HepG2 (cell line): Measurements from ENCODE around the gene C10orf71. TPM values are rescaled to one million over a fixed set of nuclear protein-coding genes. Genes with fewer than 3 reads are reported as not detected.

ENCODE experiments used
- ATAC-seq: fragments of 200-7000 bp; cut with Tn5 transposase; 3 replicates; pipeline ENCODE4 v1.9.1; 2020; ENCODE audit warnings: mild to moderate bottlenecking, moderate library complexity
- BruUV-seq: library from RNA; stranded (reverse); fragments of 400-500 nt; replicated peaks from 2 replicates; lab custom pipeline; 2021; lab: Mats Ljungman, UMichigan
- CTCF ChIA-PET: fragments of 300-600 bp; formaldehyde crosslinking; extraction: SDS; loops from one replicate; lab custom pipeline; 2021; ENCODE audit warnings: low total read pairs, inconsistent platforms, low intra/inter-chr PET ratio; lab: Yijun Ruan, JAX
- POLR2A ChIA-PET: fragments of 350-600 bp; sonication (Branson Sonifier 250); formaldehyde crosslinking; loops from one replicate; lab custom pipeline; 2020; ENCODE audit warnings: antibody characterized with exemption, inconsistent platforms; lab: Yijun Ruan, JAX
- DNase-seq: peaks from one replicate; pipeline ENCODE4 v3.0.0-alpha.2; 2015; ENCODE audit warnings: low spot score
- FAIRE-seq: peaks from 3 replicates; lab custom pipeline; 2011; peaks lifted over from hg19 to GRCh38; lab: Jason Lieb, UNC
- H2AFZ ChIP-seq: one replicate; pipeline ENCODE4 v1.6.1; 2011; ENCODE audit warnings: low read length, inconsistent platforms
- H3K27ac ChIP-seq: fragments of 300-600 bp; 3 replicates; pipeline ENCODE4 v1.8.0; 2011; ENCODE audit warnings: mixed run types, mild to moderate bottlenecking, mixed read lengths, low read length, inconsistent platforms; ENCODE audit not compliant: insufficient read depth; ENCODE audit errors: extremely low read length
- H3K27me3 ChIP-seq, 2 experiments: fragments of 200-600 bp in 1 of 2; 2 replicates in 1 of 2; 3 replicates in 1 of 2; pipeline versions ENCODE4 v1.6.0 to v1.8.0; 2011; ENCODE audit warnings: low read length in 2 of 2, mild to moderate bottlenecking in 2 of 2, moderate library complexity in 2 of 2, inconsistent platforms in 1 of 2; ENCODE audit not compliant: insufficient read depth in 2 of 2, control insufficient read depth in 1 of 2
- H3K36me3 ChIP-seq, 2 experiments: fragments of 200-600 bp in 1 of 2; replicated peaks in 1 of 2; 2 replicates in 1 of 2; 3 replicates in 1 of 2; pipeline versions ENCODE4 v1.5.1 to v1.8.0; 2011; ENCODE audit warnings: low read length in 2 of 2, inconsistent platforms in 1 of 2; ENCODE audit not compliant: insufficient read depth in 2 of 2, control insufficient read depth in 1 of 2
- H3K4me1 ChIP-seq: 2 replicates; pipeline ENCODE4 v1.5.1; 2012; ENCODE audit warnings: low read length, inconsistent platforms; ENCODE audit not compliant: insufficient read depth
- H3K4me2 ChIP-seq: 2 replicates; pipeline ENCODE4 v1.6.0; 2011; ENCODE audit warnings: low read depth, low read length, inconsistent platforms
- H3K4me3 ChIP-seq, 3 experiments: fragments of 200-600 bp in 1 of 3; sonication (generic), shearing (Covaris generic) in 1 of 3; replicated peaks in 1 of 3; 2 replicates each; pipeline ENCODE4 v1.5.1; 2011 to 2016; ENCODE audit warnings: low read length in 3 of 3, inconsistent platforms in 2 of 3, low read depth in 2 of 3, mild to moderate bottlenecking in 2 of 3, control low read depth in 1 of 3, mixed read lengths in 1 of 3; ENCODE audit not compliant: insufficient read depth in 1 of 3
- H3K79me2 ChIP-seq: one replicate; pipeline ENCODE4 v1.6.1; 2011; ENCODE audit warnings: low read length, inconsistent platforms; ENCODE audit not compliant: insufficient read depth
- H3K9ac ChIP-seq: 2 replicates; pipeline ENCODE4 v1.6.0; 2011; ENCODE audit warnings: mild to moderate bottlenecking, low read depth, low read length, inconsistent platforms; ENCODE audit not compliant: insufficient read depth
- H3K9me3 ChIP-seq: 2 replicates; pipeline ENCODE4 v1.5.1; 2012; ENCODE audit warnings: mild to moderate bottlenecking, low read length
- H4K20me1 ChIP-seq: 2 replicates; pipeline ENCODE4 v1.6.0; 2011; ENCODE audit warnings: inconsistent platforms, mild to moderate bottlenecking, low read length, moderate library complexity; ENCODE audit not compliant: insufficient read depth
- HNF4A ChIP-seq: sonication (generic); formaldehyde crosslinking; IDR thresholded peaks from 2 replicates; pipeline ENCODE4 v1.4.0; 2020; ENCODE audit warnings: missing genetic modification reagents
- HOXA9 ChIP-seq: sonication (generic); formaldehyde crosslinking; IDR thresholded peaks from 2 replicates; pipeline ENCODE4 v1.8.1; 2022; ENCODE audit warnings: missing genetic modification reagents, mild to moderate bottlenecking, moderate library complexity, borderline replicate concordance
- POLR2AphosphoS5 ChIP-seq: IDR thresholded peaks from 2 replicates; pipeline ENCODE4 v1.6.1; 2012; ENCODE audit warnings: low read depth, low read length
- ZNF629 ChIP-seq: sonication (generic); formaldehyde crosslinking; conservative IDR thresholded peaks from 2 replicates; pipeline ENCODE4 v1.5.0; 2020; ENCODE audit warnings: missing genetic modification reagents
- WGBS: methylation state at CpG from one replicate; pipeline ENCODE4 v1.1.6; 2017; ENCODE audit warnings: low lambda C conversion rate; 5-methylcytosine and 5-hydroxymethylcytosine counted together
- in situ Hi-C: cut with HindIII; loops from 2 replicates; pipeline ENCODE4 v1.10.0; 2017; ENCODE audit warnings: low pct_unique_long_range_greater_than_20kb; ENCODE audit not compliant: extremely low pct_ligation_motif_present
- intact Hi-C: fragments of 100-400 bp; cut with micrococcal nuclease; formaldehyde crosslinking; loops from one replicate; pipeline ENCODE4 v1.10.0; 2022; ENCODE audit not compliant: unreplicated experiment
- polyA plus RNA-seq, 8 experiments: library from polyadenylated mRNA; depleted of rRNA in 3 of 8; stranded (reverse) in 7 of 8; unstranded in 1 of 8; fragments of >200 nt; fragmentation: Illumina TruSeq in 4 of 8; extraction: Trizol in 4 of 8; gene quantifications; 2 replicates each; pipeline versions ENCODE4 v1.2.1 to v1.2.3, GENCODE V29; 2011 to 2016; ENCODE audit warnings: low read depth in 4 of 8, missing spikeins in 1 of 8, mixed read lengths in 1 of 8; ENCODE audit not compliant: insufficient read depth in 1 of 8
- total RNA-seq, 5 experiments: library from RNA; depleted of rRNA; stranded (reverse); fragments of >200 nt; fragmentation: Illumina TruSeq; extraction: Trizol; gene quantifications; 2 replicates each; pipeline ENCODE4 v1.2.3, GENCODE V29; 2016; ENCODE audit warnings: low read depth in 1 of 5
- TF ChIP-seq, protein P1 (sequence below): sonication (generic); formaldehyde crosslinking; IDR thresholded peaks from 2 replicates; pipeline ENCODE4 v1.9.0; 2021; ENCODE audit warnings: mild to moderate bottlenecking, missing genetic modification reagents
- TF ChIP-seq, protein P2 (sequence below): sonication (generic); formaldehyde crosslinking; IDR thresholded peaks from 2 replicates; pipeline ENCODE4 v1.5.1; 2020; ENCODE audit warnings: missing genetic modification reagents, mild to moderate bottlenecking, borderline replicate concordance

The C10orf71 gene
- total and polyA plus RNA-seq, 2 of the 13 experiments (the other 11 are each of a cell fraction or from before 2014, with no cell fraction given), result not detected

DNA sequence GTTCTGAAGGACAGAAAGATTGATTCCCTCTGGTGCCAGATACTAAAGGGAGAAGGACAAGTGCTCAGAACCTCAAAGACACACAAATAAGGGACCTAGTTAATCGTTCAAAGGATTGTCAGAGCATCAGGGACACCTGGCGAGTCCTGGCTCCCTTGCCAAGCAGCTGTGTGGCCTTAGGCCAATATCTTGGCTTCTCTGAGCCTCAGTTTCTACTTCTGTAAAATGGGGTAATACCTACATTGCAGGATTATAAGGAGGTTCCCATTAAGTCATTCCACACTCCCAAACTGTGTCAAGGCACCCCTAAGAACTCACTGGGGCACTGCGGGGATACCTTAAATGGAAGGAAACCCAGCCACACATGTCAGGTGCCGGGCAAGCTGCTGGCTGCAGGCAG, 67.5 kb downstream of the C10orf71 start:
- WGBS, result 28% methylated on average over 4 of the region's 4 CpGs
- POLR2A ChIA-PET, result no interaction called here

DNA sequence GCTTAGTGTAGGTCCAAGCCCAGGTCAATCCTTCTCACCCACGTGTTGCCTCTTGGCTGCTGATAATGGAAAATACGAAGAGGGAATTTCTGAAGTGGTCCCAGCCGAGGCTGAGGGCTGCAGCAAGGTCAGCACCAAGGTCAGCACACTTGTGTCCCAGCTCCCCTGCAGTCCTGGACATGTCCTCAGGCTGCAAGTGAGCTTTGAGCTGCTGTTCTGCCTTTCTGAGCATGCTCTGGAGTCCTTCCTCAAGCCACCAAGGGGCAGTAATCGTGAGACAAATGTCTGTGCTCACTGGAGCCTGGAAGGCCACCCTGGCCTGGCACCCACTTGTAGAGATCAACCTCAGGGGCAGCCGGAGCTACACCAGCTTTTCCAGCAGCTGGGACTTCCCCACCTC, 68.6 kb downstream of the C10orf71 start:
- ChIA-PET CTCF (no interaction called here), POLR2A (no interaction called here)
- no peaks in the 10 kb centered on the region for H3K9me3 ChIP-seq
- no peak overlapping the region for H3K4me2 ChIP-seq
- no peaks in the 10 kb centered on the region for H3K36me3 ChIP-seq
- peaks cover 15% of the 10 kb centered on the region for H3K4me1 ChIP-seq
- DNase-seq, result peak; percentile 11
- H3K9ac ChIP-seq, result no peak overlapping the region
- BruUV-seq, result no TSS peak
- H2AFZ ChIP-seq, result no peak overlapping the region
- H3K27me3 ChIP-seq, result 0 out of 5 replicates have a peak, but pooled peaks cover 0 to 3% of the 10 kb centered on the region in 2 experiments
- no peak overlapping the region for H3K27ac ChIP-seq
- no peak for FAIRE-seq
- intact Hi-C loops (loop anchor here (5.0 kb wide), 1 partner anchor 655 kb away; no protein-coding TSS in a partner anchor), in situ Hi-C loops (loop anchor here (10.0 kb wide), 1 partner anchor 393 kb away; no protein-coding TSS in a partner anchor)
- WGBS, result 3% methylated on average over 4 of the region's 5 CpGs
- no peaks in the 10 kb centered on the region for H4K20me1 ChIP-seq
- H3K4me3 ChIP-seq, result no peak overlapping the region
- peak; percentile 64 for ATAC-seq
- no peaks in the 10 kb centered on the region for H3K79me2 ChIP-seq
- TF ChIP-seq POLR2AphosphoS5, result no peak
- TF ChIP-seq HOXA9 (CRISPR knock-in tag), result no peak
- TF ChIP-seq, protein P1, sequence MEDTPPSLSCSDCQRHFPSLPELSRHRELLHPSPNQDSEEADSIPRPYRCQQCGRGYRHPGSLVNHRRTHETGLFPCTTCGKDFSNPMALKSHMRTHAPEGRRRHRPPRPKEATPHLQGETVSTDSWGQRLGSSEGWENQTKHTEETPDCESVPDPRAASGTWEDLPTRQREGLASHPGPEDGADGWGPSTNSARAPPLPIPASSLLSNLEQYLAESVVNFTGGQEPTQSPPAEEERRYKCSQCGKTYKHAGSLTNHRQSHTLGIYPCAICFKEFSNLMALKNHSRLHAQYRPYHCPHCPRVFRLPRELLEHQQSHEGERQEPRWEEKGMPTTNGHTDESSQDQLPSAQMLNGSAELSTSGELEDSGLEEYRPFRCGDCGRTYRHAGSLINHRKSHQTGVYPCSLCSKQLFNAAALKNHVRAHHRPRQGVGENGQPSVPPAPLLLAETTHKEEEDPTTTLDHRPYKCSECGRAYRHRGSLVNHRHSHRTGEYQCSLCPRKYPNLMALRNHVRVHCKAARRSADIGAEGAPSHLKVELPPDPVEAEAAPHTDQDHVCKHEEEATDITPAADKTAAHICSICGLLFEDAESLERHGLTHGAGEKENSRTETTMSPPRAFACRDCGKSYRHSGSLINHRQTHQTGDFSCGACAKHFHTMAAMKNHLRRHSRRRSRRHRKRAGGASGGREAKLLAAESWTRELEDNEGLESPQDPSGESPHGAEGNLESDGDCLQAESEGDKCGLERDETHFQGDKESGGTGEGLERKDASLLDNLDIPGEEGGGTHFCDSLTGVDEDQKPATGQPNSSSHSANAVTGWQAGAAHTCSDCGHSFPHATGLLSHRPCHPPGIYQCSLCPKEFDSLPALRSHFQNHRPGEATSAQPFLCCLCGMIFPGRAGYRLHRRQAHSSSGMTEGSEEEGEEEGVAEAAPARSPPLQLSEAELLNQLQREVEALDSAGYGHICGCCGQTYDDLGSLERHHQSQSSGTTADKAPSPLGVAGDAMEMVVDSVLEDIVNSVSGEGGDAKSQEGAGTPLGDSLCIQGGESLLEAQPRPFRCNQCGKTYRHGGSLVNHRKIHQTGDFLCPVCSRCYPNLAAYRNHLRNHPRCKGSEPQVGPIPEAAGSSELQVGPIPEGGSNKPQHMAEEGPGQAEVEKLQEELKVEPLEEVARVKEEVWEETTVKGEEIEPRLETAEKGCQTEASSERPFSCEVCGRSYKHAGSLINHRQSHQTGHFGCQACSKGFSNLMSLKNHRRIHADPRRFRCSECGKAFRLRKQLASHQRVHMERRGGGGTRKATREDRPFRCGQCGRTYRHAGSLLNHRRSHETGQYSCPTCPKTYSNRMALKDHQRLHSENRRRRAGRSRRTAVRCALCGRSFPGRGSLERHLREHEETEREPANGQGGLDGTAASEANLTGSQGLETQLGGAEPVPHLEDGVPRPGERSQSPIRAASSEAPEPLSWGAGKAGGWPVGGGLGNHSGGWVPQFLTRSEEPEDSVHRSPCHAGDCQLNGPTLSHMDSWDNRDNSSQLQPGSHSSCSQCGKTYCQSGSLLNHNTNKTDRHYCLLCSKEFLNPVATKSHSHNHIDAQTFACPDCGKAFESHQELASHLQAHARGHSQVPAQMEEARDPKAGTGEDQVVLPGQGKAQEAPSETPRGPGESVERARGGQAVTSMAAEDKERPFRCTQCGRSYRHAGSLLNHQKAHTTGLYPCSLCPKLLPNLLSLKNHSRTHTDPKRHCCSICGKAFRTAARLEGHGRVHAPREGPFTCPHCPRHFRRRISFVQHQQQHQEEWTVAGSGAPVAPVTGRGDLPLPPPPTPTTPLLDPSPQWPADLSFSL, result no peak
- TF ChIP-seq HNF4A (CRISPR knock-in tag), result peak; percentile 30; the same call in 1 of the 2 replicates

More for the DNA sequence above, 67.5 kb downstream of the C10orf71 start:
- Histone ChIP-seq H4K20me1 (no peaks in the 10 kb centered on the region), H3K9me3 (no peaks in the 10 kb centered on the region), H2AFZ (no peak overlapping the region), H3K4me1 (peaks cover 24% of the 10 kb centered on the region), H3K27me3 (peaks cover 0 to 3% of the 10 kb centered on the region in 2 experiments; a peak in 1 of 5 replicates), H3K27ac (no peak overlapping the region), H3K4me3 (no peak overlapping the region), H3K36me3 (no peaks in the 10 kb centered on the region), H3K9ac (no peak overlapping the region), H3K79me2 (no peaks in the 10 kb centered on the region), H3K4me2 (no peak overlapping the region)
- TF ChIP-seq, protein P2, sequence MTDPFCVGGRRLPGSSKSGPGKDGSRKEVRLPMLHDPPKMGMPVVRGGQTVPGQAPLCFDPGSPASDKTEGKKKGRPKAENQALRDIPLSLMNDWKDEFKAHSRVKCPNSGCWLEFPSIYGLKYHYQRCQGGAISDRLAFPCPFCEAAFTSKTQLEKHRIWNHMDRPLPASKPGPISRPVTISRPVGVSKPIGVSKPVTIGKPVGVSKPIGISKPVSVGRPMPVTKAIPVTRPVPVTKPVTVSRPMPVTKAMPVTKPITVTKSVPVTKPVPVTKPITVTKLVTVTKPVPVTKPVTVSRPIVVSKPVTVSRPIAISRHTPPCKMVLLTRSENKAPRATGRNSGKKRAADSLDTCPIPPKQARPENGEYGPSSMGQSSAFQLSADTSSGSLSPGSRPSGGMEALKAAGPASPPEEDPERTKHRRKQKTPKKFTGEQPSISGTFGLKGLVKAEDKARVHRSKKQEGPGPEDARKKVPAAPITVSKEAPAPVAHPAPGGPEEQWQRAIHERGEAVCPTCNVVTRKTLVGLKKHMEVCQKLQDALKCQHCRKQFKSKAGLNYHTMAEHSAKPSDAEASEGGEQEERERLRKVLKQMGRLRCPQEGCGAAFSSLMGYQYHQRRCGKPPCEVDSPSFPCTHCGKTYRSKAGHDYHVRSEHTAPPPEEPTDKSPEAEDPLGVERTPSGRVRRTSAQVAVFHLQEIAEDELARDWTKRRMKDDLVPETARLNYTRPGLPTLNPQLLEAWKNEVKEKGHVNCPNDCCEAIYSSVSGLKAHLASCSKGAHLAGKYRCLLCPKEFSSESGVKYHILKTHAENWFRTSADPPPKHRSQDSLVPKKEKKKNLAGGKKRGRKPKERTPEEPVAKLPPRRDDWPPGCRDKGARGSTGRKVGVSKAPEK (CRISPR knock-in tag), result no peak
- TF ChIP-seq ZNF629 (CRISPR knock-in tag), result 0 out of 2 replicates have a peak, but pooled peaks have one; percentile 34
- intact Hi-C loops, result loop anchor here (5.0 kb wide), 1 partner anchor 654 kb away; no protein-coding TSS in a partner anchor
- in situ Hi-C loops, result loop anchor here (10.0 kb wide), 1 partner anchor 392 kb away; no protein-coding TSS in a partner anchor
- ATAC-seq (no peak), FAIRE-seq (no peak), DNase-seq (no peak)
- CTCF ChIA-PET, result no interaction called here
- no TSS peak for BruUV-seq
